Measurements from ENCODE around the gene NDUFAF8.

GRCh38 chr17:81212365-81212764 is 26.8 kb upstream of the NDUFAF8 start:
- no peak for TF ChIP-seq PATZ1 (CRISPR knock-in tag; IDR thresholded peaks at IDR 0.05; ENCODE audit: borderline replicate concordance)
- no peak for TF ChIP-seq POU6F1 (CRISPR knock-in tag; IDR thresholded peaks at IDR 0.05; ENCODE audit: borderline replicate concordance, low read depth)
- TF ChIP-seq ZFP3 (CRISPR knock-in tag; IDR thresholded peaks at IDR 0.05), result no peak

Data from SK-N-SH treated with all-trans-retinoic acid at 6 μM for 48 hours (cell line).